ENCODE measurements around the gene TPRKB.
A peak's percentile ranks its signal among the peaks of the same experiment; 100 is the strongest.
"Not testable (repeated sequence)": the region's sequence is repeated elsewhere in the genome, so short reads cannot be mapped to it uniquely, and the experiment has no call there.

Gene TPRKB

DNA sequence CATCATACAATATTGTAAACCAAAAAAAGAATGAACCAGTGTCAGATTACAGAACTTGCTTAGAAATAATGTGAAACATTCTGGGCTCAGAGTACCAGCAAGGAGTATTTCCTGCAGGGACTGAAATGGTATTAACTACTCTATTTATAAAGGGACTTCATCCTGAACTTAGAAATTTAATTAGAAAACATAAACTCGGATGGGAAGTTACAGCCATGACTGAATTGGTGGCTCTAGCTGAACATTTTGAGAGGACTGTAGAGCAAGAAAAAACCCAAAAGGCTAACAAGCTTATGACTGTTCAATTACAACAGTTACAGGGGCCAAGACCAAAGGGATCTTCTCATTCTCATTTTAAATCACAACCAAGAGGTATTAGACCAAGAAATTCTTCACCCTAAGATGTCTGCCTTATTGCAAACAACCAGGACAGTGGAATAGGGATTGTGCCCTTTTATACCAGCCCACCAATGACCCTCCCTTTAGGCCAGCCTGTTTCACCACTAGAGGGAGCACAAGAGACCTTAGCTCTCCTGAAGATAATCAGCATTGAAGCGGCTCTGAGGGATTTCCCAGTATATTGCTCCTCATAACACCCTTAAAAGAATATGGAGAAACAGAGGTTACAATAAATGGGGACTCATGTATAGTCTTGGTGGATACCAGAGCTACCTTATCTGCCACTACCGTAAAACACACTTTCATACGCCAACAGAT is 46.6 kb downstream of the TPRKB start:
- H3K27ac ChIP-seq (ENCODE audit: low read length); H2AFZ ChIP-seq (ENCODE audit: low read depth, low read length); H3K4me2 ChIP-seq (ENCODE audit: low read length); H3K36me3 ChIP-seq (replicated peaks; ENCODE audit: low read depth, low read length); H3K9me3 ChIP-seq (ENCODE audit: insufficient read depth, low read length); H3K4me3 ChIP-seq (ENCODE audit: low read length); H4K20me1 ChIP-seq (ENCODE audit: insufficient read depth, low read length); H3K4me1 ChIP-seq (ENCODE audit: low read length); H3K79me2 ChIP-seq (ENCODE audit: low read length); H3K9ac ChIP-seq (ENCODE audit: low read length); H3K27me3 ChIP-seq (ENCODE audit: low read depth, low read length): not testable (repeated sequence)
- TF ChIP-seq, protein P1, sequence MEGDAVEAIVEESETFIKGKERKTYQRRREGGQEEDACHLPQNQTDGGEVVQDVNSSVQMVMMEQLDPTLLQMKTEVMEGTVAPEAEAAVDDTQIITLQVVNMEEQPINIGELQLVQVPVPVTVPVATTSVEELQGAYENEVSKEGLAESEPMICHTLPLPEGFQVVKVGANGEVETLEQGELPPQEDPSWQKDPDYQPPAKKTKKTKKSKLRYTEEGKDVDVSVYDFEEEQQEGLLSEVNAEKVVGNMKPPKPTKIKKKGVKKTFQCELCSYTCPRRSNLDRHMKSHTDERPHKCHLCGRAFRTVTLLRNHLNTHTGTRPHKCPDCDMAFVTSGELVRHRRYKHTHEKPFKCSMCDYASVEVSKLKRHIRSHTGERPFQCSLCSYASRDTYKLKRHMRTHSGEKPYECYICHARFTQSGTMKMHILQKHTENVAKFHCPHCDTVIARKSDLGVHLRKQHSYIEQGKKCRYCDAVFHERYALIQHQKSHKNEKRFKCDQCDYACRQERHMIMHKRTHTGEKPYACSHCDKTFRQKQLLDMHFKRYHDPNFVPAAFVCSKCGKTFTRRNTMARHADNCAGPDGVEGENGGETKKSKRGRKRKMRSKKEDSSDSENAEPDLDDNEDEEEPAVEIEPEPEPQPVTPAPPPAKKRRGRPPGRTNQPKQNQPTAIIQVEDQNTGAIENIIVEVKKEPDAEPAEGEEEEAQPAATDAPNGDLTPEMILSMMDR (IDR thresholded peaks at IDR 0.05; ENCODE audit: low read depth, low read length), result peak; percentile 41

DNA sequence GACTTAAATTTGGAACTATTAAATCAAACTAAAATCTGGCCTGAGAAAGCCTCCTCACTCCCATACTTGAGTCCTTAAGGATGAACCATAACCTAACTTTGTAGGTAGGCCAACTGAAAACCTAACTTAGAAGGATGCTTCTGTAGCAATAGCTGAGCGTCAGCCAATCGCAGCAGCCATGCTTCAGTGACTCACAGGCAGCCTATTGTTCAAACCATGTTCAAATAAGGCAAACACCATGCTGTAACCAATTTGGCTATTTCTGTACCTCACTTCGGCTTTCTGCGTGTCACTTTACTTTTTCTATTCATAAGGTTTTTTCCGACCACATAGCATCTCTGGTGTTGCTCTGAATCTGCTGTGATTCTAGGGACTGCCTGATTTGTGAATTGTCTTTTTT is 48.7 kb downstream of the TPRKB start:
- H3K9me3 ChIP-seq (ENCODE audit: insufficient read depth, low read length); H3K79me2 ChIP-seq (ENCODE audit: low read length); H2AFZ ChIP-seq (ENCODE audit: low read depth, low read length); H3K27me3 ChIP-seq (ENCODE audit: low read depth, low read length); H4K20me1 ChIP-seq (ENCODE audit: insufficient read depth, low read length); H3K4me2 ChIP-seq (ENCODE audit: low read length); H3K27ac ChIP-seq (ENCODE audit: low read length); H3K4me3 ChIP-seq (ENCODE audit: low read length); H3K36me3 ChIP-seq (replicated peaks; ENCODE audit: low read depth, low read length); H3K9ac ChIP-seq (ENCODE audit: low read length); H3K4me1 ChIP-seq (ENCODE audit: low read length): not testable (repeated sequence)

DNA sequence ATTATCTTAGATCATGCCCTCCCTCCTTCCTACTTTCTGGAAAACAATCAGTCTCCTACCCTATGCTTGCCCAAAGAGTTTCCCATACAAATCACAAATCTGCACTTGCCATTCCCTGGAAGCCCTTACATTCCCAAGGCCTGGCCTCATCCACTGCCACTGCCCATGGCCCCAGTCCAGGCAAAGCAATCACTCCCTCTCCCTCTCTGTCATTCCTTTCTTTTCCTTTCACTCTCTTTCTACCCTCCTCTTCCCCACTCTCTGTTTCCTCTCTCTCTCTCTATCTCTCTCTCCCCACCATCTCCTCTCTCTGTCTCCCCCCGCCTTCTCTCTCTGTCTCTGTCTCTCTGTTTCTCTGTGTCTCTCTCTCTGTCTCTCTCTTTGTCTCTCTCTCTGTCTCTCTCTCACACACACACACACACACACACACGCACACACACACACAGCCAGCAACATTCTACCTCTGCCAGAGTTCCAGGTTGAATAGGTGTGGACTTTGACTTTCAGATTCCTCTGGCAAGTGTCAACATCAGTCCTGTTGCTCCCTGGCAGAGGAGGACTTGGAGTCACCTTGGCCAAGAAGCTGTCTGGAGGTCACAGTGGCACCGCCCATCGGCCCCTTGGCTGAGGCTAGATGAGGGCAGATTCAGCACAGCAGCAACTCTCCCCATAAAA is 51.2 kb downstream of the TPRKB start:
- no peak overlapping the region for H3K4me2 ChIP-seq (ENCODE audit: low read length)
- no peaks in the 10 kb centered on the region for H3K4me1 ChIP-seq (ENCODE audit: low read length)
- no peaks in the 10 kb centered on the region for H3K79me2 ChIP-seq (ENCODE audit: low read length)
- no peaks in the 10 kb centered on the region for H4K20me1 ChIP-seq (ENCODE audit: insufficient read depth, low read length)
- no peaks in the 10 kb centered on the region for H3K27me3 ChIP-seq (ENCODE audit: low read depth, low read length)
- TF ChIP-seq, protein P1 (IDR thresholded peaks at IDR 0.05; ENCODE audit: low read depth, low read length), result no peak
- TF ChIP-seq EZH2phosphoT487 (IDR thresholded peaks at IDR 0.05; ENCODE audit: low read depth), result no peak
- H2AFZ ChIP-seq (ENCODE audit: low read depth, low read length), result no peak overlapping the region
- H3K4me3 ChIP-seq (ENCODE audit: low read length), result no peak overlapping the region
- H3K9ac ChIP-seq (ENCODE audit: low read length), result no peak overlapping the region
- H3K9me3 ChIP-seq (ENCODE audit: insufficient read depth, low read length), result no peaks in the 10 kb centered on the region
- H3K27ac ChIP-seq (ENCODE audit: low read length), result no peak overlapping the region
- H3K36me3 ChIP-seq (replicated peaks; ENCODE audit: low read depth, low read length), result no peaks in the 10 kb centered on the region

DNA sequence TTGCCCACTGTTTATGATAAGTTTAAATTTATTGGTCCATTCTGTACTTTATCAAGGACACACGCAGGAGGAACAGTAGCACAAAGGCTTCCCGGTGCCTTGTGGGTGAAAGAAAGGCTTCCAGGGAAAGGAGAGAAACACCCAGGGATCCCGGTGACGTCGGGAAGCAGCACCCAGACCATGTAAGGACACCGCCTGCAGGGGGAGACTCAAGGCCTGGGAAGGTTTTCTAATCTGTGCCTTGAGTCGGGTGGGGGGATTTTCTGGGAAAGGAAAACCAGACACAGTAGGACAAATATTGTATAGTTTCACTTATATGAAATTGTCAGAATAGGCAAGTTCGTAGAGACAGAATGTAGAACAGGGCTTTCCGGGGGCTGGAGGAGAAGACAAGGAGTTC is 52.2 kb downstream of the TPRKB start:
- not testable (repeated sequence) for H3K9ac ChIP-seq (ENCODE audit: low read length); H3K79me2 ChIP-seq (ENCODE audit: low read length); H3K36me3 ChIP-seq (replicated peaks; ENCODE audit: low read depth, low read length); H3K4me3 ChIP-seq (ENCODE audit: low read length); H2AFZ ChIP-seq (ENCODE audit: low read depth, low read length); H3K9me3 ChIP-seq (ENCODE audit: insufficient read depth, low read length); H3K4me2 ChIP-seq (ENCODE audit: low read length); H3K27ac ChIP-seq (ENCODE audit: low read length); H4K20me1 ChIP-seq (ENCODE audit: insufficient read depth, low read length); H3K27me3 ChIP-seq (ENCODE audit: low read depth, low read length); H3K4me1 ChIP-seq (ENCODE audit: low read length)
- TF ChIP-seq, protein P1 (IDR thresholded peaks at IDR 0.05; ENCODE audit: low read depth, low read length), result peak; percentile 25

DNA sequence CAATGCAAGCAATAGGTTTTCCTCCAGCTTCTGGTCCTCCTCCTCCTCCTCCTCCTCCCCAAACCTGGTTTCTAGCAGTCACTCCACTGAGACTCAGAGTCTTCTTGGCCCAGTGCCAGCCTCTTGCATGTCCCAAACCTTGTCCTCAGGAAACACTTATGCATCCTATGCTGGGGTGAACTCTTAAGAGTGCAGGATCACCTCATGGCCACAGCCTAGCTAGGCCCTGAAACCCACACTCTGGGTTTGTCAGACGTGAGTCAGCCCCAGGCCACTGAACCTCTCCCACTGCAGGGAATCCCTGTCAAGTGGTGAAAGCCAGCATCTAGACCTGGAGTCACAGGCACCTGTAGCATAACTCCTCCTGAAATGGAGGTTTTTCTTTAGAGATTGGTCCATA is 52.8 kb downstream of the TPRKB start:
- H2AFZ ChIP-seq (ENCODE audit: low read depth, low read length); H3K9ac ChIP-seq (ENCODE audit: low read length); H3K9me3 ChIP-seq (ENCODE audit: insufficient read depth, low read length); H3K27me3 ChIP-seq (ENCODE audit: low read depth, low read length); H3K4me3 ChIP-seq (ENCODE audit: low read length); H3K27ac ChIP-seq (ENCODE audit: low read length); H3K4me2 ChIP-seq (ENCODE audit: low read length); H3K4me1 ChIP-seq (ENCODE audit: low read length); H3K36me3 ChIP-seq (replicated peaks; ENCODE audit: low read depth, low read length); H4K20me1 ChIP-seq (ENCODE audit: insufficient read depth, low read length); H3K79me2 ChIP-seq (ENCODE audit: low read length): not testable (repeated sequence)
